ENCODE results near the gene TMUB1.

- TF ChIP-seq CTCF (conservative IDR thresholded peaks at IDR 0.05; ENCODE audit: low read length) (no peak), EZH2phosphoT487 (IDR thresholded peaks at IDR 0.05; ENCODE audit: borderline replicate concordance) (no peak)
Measured at GRCh38 chr7:151062111-151062398, 21.2 kb downstream of the TMUB1 start.
